Mesodermal cell (in vitro differentiated cells): Measurements from ENCODE around the gene TAOK3.
"Not testable (repeated sequence)": the region's sequence is repeated elsewhere in the genome, so short reads cannot be mapped to it uniquely, and the experiment has no call there.

Source experiments
- H3K27ac ChIP-seq: 2 replicates; pipeline ENCODE4 v1.7.0; 2013; ENCODE audit warnings: mild to moderate bottlenecking, low read depth, low read length, moderate library complexity; ENCODE audit not compliant: severe bottlenecking
- H3K36me3 ChIP-seq: 2 replicates; pipeline ENCODE4 v1.7.1; 2013; ENCODE audit warnings: mild to moderate bottlenecking, low read length, moderate library complexity; ENCODE audit not compliant: control insufficient read depth, insufficient read depth
- H3K4me1 ChIP-seq: one replicate; pipeline ENCODE4 v1.7.1; 2013; ENCODE audit warnings: mild to moderate bottlenecking, low read length; ENCODE audit not compliant: insufficient read depth, control insufficient read depth, poor library complexity, severe bottlenecking
- H3K4me3 ChIP-seq: 2 replicates; pipeline ENCODE4 v1.7.0; 2013; ENCODE audit warnings: low read length, control low read depth, mild to moderate bottlenecking; ENCODE audit not compliant: insufficient read depth, poor library complexity, severe bottlenecking; ENCODE audit errors: extremely low read depth
- H3K9me3 ChIP-seq: 2 replicates; pipeline ENCODE4 v1.7.1; 2013; ENCODE audit warnings: mild to moderate bottlenecking, low read length, moderate library complexity; ENCODE audit not compliant: control insufficient read depth
- WGBS, 2 experiments: methylation state at CpG; one replicate each; pipeline ENCODE4 v1.1.5; 2013; ENCODE audit warnings: missing lambda C conversion rate in 2 of 2; ENCODE audit not compliant: insufficient coverage in 2 of 2; 5-methylcytosine and 5-hydroxymethylcytosine counted together

The TAOK3 gene

DNA sequence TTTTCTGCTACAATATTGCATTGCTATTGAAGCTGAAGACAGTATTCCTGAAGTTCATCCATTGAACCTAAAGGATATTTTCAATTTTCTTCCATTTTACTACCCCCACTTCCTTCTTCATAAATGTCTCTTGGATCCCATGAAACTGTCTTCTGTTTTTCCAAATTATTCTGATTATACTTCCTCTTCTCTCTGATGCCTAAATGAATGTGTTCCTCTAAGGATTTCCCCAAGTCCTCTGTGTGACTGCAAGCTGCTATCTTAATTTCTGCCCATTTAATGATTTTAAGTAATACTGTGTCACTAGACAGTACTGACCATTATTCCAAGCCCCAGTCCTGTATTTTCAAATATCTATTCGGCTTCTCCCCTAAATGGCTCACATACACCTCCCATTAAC, 102.9 kb downstream of the TAOK3 start:
- Histone ChIP-seq H3K9me3 (no peaks in the 10 kb centered on the region), H3K27ac (no peak overlapping the region), H3K4me1 (no peaks in the 10 kb centered on the region), H3K4me3 (no peak overlapping the region), H3K36me3 (no peaks in the 10 kb centered on the region)
- 73 to 91% methylated on average over 1 of the region's 1 CpG for WGBS, 2 experiments

DNA sequence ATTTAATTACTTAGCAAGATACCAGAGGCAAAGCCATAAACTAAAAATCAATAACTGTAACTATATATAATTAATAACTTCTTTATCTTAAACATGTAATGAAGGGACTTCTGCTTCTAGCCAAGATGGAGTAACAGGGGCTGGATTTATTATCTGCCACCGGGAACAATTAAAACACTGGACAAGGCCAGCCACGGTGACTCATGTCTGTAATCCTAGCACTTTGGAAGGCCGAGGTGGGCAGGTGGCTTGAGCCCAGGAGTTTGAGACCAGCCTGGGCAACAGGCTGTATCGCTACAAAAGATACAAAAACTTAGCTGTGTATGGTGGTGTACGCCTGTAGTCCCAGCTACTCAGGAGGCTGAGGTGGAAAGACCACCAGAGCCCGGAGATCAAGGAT, 113.6 kb downstream of the TAOK3 start:
- 91 to 96% methylated on average over 5 of the region's 6 CpGs for WGBS, 2 experiments
- no peak overlapping the region for H3K27ac ChIP-seq

DNA sequence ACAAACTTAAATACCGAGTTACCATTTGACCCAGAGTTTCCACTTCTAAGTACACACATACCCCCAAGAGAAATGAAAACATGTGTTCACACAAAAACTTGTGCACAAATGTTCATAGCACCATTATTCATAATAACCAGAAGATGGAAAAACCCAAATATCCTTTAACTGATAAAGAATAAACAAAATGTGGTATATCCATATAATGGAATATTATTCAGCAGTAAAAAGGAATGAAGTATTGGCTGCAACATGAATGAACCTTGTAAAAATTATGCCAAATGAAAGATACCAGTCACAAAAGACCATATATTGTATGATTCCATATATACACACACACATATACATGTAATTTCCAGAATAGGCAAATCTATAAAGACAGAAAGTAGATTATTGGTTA, 116.4 kb downstream of the TAOK3 start:
- Histone ChIP-seq H3K4me1 (no peaks in the 10 kb centered on the region), H3K27ac (no peak overlapping the region), H3K9me3 (no peaks in the 10 kb centered on the region), H3K4me3 (no peak overlapping the region), H3K36me3 (no peaks in the 10 kb centered on the region)
- WGBS, 2 experiments: 57 to 91% methylated on average over 1 of the region's 1 CpG

More for the DNA sequence above, 113.6 kb downstream of the TAOK3 start:
- no peak overlapping the region for H3K4me3 ChIP-seq
- no peaks in the 10 kb centered on the region for H3K4me1 ChIP-seq
- no peaks in the 10 kb centered on the region for H3K36me3 ChIP-seq
- no peaks in the 10 kb centered on the region for H3K9me3 ChIP-seq

DNA sequence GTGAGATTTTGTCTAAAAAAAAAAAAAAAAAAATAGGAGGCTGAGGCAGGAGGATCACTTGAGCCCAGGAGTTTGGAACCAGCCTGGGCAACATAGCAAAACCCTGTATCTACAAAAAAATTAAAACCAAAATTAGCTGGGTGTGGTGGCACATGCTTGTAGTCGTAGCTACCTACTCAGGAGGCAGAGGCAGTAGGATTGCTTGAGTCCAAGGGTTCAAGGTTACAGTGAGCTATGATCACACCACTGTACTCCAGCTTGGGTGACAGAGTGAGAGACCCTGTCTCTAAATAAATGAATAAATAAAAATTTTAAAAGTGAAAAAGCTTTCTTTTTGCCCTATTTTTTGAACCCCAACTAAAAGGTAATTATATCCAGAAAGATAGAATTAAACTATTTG, 123.2 kb downstream of the TAOK3 start:
- WGBS, 2 experiments: no CpG with 5 or more reads among the region's 1 CpG
- no peaks in the 10 kb centered on the region for H3K4me1 ChIP-seq
- no peak overlapping the region for H3K4me3 ChIP-seq
- H3K36me3 ChIP-seq: no peaks in the 10 kb centered on the region
- no peak overlapping the region for H3K27ac ChIP-seq
- H3K9me3 ChIP-seq: no peaks in the 10 kb centered on the region

DNA sequence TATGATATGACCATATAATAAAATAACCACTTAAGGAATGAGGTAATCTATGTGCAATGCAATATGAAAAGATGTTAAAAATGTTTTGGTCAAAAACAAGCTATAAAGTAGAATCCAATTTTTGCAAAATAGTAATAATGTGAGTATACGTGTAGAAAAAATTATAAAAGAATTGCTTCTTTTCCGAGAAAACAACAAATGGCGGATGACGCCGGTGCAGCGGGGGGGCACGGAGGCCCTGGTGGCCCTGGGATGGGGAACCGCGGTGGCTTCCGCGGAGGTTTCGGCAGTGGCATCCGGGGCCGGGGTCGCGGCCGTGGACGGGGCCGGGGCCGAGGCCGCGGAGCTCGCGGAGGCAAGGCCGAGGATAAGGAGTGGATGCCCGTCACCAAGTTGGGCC, 126.8 kb downstream of the TAOK3 start:
- H3K36me3 ChIP-seq, H3K27ac ChIP-seq, H3K9me3 ChIP-seq, H3K4me3 ChIP-seq, H3K4me1 ChIP-seq: not testable (repeated sequence)
- WGBS, 2 experiments: 93 to 100% methylated on average over 1 to 6 of the region's 26 CpGs

DNA sequence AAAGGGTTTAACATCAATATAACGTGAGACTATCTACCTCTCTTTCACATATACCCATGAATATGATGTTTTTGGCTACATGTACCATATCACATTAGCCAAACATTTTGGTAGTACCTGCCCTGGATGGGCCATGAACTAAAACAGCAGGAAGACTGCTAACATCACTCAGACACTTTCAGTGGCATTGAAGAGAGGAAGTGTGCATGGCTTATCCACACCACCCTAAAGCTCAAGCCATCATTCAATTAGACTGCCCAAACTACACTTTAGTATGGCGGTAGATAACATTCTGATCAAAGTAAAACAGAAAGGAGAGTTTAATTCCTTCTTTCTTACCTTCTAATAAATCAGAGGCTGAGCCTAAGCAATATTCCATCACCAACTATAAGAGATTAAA, 133.8 kb downstream of the TAOK3 start:
- no peaks in the 10 kb centered on the region for H3K4me1 ChIP-seq
- WGBS, 2 experiments: 88% methylated on average over 1 of the region's 2 CpGs; no CpG with 5 or more reads in 1 of the 2 experiments
- H3K36me3 ChIP-seq: no peaks in the 10 kb centered on the region
- no peak overlapping the region for H3K27ac ChIP-seq
- H3K4me3 ChIP-seq: no peak overlapping the region
- no peaks in the 10 kb centered on the region for H3K9me3 ChIP-seq

DNA sequence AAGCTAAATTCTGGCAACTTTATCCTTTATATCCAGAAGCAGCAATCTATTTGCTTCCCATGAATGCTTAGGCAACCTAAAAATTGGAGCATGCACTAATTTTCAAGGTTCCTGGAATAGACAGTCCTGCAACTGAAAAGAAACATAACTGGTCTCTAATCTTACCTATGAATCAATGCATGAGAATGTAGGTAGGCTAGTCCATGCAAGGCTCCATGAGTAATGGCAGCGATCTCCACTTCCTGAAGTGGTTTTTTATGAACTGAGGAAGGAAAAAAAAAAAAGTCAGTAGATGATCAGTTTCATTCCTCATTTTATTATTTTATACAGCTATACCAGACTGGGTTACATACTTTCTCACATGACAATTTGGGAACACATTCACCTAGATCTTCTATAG, 134.8 kb downstream of the TAOK3 start:
- Histone ChIP-seq H3K9me3 (no peaks in the 10 kb centered on the region), H3K36me3 (no peaks in the 10 kb centered on the region), H3K27ac (no peak overlapping the region), H3K4me1 (no peaks in the 10 kb centered on the region), H3K4me3 (no peak overlapping the region)
- 100% methylated on average over 1 of the region's 1 CpG; no CpG with 5 or more reads in 1 of the 2 experiments for WGBS, 2 experiments

DNA sequence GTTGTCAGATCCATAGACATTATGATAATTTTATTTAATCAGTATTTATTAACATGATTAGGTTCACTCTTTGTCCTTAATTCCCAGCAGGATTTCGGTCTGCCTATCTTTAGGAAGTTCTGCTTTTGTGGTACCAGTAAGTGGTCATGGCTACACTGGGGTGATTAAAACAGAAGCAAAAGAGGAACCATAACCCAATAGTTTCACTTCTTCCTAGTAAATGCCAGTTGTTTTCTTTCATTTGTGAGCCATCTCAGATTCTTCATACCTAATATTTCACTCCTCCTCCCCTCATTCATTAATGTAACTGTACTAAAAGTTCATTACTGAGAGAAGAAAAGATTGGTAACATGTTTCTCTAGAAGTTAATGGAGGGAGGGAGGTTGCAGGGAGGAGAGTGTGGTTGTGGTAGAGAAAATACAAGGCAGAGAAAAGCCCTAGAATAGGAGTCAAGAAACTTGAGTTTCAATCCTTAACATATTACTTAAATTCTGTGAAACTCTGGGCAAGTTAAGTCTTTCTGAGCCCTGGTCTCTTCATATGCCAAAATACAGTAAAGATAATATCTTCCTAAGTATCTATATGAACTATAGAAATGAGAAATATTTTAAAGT, 135.5 kb downstream of the TAOK3 start:
- Histone ChIP-seq H3K9me3 (no peaks in the 10 kb centered on the region), H3K4me1 (no peaks in the 10 kb centered on the region), H3K27ac (no peak overlapping the region), H3K4me3 (no peak overlapping the region), H3K36me3 (no peaks in the 10 kb centered on the region)
- no CpG with 5 or more reads among the region's 1 CpG for WGBS, 2 experiments

DNA sequence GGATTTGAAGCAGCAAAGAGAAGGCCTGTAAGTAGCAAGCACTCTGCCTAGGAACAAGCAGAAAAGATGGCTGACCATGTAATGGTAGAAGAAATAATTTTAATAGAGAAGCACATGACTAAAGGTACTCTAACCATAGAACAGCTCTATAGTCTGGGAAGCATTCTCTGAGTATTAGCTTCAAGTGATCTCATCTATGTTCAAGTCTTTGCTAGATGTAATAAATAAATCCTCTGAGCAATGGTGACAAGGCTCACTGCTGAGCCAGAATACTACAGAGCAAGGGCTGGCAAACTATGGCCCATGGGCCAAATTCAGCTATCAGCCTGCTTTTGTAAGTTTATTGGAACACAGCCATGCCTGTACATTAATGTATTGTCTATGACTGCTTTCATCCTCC, 152.0 kb downstream of the TAOK3 start:
- Histone ChIP-seq H3K4me1 (no peaks in the 10 kb centered on the region), H3K27ac (no peak overlapping the region), H3K36me3 (no peaks in the 10 kb centered on the region), H3K4me3 (no peak overlapping the region), H3K9me3 (no peaks in the 10 kb centered on the region)

DNA sequence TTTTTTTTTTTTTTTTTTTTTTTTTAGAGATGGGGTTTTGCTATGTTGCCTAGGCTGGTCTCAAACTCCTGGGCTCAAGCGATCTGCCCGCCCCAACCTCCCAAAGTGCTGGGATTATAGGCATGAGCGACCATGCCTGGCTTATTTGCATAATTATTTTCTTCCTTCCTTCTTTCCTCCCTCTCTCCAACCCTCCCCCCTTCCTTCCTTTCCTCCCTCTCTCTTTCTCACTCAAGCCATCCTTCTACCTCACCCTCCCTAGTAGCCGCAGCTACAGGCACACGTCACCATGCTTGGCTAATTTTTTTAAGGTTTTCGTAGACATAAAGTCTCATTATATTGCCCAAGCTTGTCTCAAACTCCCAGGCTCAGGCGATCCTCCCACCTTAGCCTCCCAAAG, 152.9 kb downstream of the TAOK3 start:
- WGBS, 2 experiments: 84 to 91% methylated on average over 4 to 7 of the region's 7 CpGs

DNA sequence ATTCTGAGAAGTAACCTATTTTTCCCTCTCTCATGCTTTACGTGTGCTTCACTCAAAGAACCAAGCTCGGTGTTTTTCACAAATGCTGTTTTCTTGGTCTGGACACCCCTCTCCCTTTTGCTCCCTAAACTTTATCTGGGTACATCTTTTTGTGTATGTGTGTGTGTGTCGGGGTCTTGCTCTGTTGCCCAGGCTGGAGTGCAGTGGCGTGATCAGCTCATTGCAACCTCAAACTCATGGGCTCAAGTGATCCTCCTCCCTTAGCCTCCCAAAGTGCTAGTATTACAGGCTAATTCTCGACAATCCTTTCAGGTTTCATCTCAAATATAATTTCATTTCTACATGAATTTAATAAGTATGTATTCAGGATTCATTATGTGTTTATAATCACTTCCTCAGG, 153.6 kb downstream of the TAOK3 start:
- Histone ChIP-seq H3K27ac (no peak overlapping the region), H3K36me3 (no peaks in the 10 kb centered on the region), H3K9me3 (no peaks in the 10 kb centered on the region), H3K4me1 (no peaks in the 10 kb centered on the region), H3K4me3 (no peak overlapping the region)
- 100% methylated on average over 1 of the region's 5 CpGs; no CpG with 5 or more reads in 1 of the 2 experiments for WGBS, 2 experiments

More for the DNA sequence above, 152.9 kb downstream of the TAOK3 start:
- H3K27ac ChIP-seq: no peak overlapping the region
- H3K4me3 ChIP-seq: no peak overlapping the region
- no peaks in the 10 kb centered on the region for H3K4me1 ChIP-seq
- H3K9me3 ChIP-seq: no peaks in the 10 kb centered on the region
- no peaks in the 10 kb centered on the region for H3K36me3 ChIP-seq
